GM18499 (cell line): ENCODE results near the gene YJEFN3.

Experiments
- ATAC-seq: cut with Tn5 transposase; IDR thresholded peaks from one replicate; pipeline ENCODE4 v1.9.1; 2021; ENCODE audit warnings: moderate number of reproducible peaks; ENCODE audit not compliant: insufficient read depth, unreplicated experiment

The YJEFN3 gene

DNA sequence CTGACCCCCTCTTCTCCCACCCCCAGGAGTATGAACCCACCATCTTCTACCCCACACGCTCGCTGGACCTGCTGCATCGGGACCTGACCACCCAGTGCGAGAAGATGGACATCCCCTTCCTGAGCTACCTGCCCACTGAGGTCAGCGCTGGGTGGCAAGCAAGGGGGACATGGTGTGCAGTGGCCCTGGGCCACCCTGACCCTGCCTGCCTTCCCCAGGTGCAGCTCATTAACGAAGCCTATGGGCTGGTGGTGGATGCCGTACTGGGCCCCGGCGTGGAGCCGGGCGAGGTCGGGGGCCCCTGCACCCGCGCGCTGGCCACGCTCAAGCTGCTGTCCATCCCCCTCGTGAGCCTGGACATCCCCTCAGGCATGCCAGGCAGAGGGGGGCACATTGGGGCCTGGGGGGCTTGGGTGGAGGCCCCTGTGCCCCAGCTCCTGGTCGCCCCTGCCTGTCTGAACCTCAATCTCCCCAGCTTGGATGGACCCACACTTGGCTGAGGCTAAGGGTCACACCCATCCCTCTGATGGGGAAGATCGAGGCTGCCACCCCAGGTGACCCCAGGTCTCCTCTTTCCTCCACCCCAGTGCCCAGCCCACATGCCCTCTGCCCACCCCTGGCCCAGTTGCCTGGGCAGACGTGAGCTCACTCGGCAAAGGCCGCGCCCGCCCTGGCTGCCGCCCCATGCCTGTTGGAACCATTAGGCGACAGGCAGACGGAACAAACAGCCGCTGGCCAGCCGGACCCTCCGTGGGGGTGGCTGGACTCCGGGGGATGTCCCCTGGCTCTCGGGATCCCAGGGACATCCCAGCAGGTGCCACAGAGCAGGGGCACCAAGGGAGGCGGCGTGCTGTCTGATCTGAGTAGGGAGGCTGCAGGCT, 6.8 kb downstream of the YJEFN3 start:
- no peak for ATAC-seq

DNA sequence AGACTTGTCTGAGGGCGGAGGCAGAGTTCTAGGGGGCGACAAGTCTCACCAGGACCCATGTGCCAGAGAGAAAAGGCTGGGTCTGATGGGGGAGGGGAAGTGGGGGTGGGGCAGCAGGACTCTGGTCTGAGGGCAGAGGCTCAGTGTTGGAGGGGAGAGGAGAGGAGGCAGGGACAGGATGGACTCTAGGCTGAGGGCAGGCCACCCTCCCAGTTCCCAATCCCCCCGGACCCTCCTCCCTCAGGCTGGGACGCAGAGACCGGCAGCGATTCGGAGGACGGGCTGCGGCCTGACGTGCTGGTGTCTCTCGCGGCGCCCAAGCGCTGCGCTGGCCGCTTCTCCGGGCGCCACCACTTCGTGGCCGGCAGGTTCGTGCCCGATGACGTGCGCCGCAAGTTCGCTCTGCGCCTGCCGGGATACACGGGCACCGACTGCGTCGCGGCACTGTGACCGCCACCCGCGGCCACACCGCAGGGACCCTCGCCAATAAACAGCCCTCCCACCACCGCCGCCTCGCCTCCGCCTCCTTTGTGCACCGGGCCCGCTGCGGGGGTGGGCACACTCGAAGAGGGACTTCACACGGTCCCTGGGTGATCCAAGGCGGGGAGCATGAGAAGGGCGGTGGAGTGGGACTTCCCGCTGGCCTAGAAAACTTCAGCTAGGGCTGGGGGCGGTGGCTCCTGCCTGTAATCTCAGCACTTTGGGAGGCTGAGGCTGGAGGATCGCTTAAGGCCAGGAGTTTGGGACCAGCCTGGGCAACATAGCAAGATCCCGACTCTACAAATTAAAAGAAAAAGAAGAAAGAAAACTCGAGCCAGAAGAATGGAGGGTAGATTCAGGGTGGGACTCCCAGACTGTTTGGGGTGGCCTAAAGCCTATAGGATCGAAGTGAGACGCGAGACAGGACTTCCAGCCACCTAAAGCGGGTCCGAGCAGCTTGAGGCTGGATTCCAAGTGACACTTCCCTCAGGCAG, 8.7 kb downstream of the YJEFN3 start:
- ATAC-seq, result no peak

DNA sequence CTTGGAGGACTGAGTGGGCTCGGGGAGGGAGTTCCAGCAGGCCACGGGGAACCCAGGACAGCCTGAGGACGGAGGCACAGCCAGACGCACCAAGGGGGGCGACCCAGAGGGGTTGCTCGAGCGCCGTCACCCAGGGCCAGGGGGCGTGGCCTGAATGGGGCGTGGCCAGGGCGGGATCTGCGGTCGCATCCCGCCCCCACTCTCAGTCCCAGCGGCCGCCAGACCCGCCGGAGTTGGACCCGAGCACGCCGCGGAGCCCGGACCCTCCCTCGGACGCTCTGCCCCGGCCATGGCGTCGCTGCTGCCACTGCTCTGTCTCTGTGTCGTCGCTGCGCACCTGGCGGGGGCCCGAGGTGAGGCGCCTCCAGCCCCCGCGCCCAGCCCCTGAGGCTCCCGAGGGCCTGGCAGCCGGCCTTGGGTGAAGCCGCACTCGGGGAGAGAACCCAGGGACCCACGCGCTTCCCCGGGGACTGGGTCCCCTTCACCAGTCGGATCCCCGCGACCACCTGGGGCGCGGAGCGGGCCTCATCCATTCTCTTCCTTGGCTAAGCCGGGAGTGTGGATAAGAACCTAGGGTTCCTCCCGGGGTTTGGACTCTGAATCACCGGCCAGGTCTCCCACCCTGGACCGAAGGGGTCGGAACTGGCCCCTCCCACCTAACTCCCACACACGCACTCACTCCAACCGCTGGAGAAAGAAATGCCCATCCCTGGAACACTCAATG, 9.5 kb downstream of the YJEFN3 start, which contains the start of gene CILP2:
Gene CILP2 (plus strand): TSS at position 205 of the 724 bp plus-strand sequence. CDS start 85 bp downstream, at position 290.
- no peak for ATAC-seq

DNA sequence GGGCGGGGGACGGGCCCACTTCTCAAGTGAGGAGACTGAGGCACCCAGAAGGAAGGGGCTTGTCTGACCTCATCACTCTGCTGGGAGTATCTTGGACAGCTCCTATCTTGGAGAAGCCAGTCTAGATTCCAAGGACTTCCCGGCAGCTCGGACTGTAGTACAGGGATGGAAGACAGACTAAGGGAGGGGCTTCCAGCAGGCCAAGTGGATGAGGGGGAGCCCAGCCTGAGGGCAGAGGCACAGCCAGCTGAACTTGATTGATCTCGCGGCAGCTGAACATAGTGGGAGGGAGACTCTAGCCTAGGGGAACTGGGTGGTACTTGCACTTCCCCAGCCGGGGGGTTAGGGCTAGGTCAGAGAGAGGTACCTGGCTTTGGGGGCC, 10.1 kb downstream of the YJEFN3 start:
- ATAC-seq, result no peak

DNA sequence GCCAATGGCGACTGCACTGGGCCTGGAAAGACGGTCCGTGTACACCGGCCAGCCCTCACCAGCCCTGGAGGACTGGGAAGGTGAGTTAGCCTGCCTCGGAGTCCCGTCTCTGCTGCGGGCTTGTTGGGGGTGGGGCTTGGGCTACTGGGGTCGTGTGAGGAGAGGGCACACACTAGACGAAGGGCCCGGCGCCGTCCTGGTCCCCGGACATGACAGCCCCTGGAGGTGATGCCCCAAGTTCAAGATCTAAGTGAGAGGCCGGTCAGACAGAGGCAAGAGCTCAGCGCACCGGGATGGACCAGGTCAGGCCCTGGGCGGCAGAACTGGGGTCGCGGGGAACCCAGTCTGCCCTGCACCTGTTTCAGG, 11.0 kb downstream of the YJEFN3 start:
- no peak for ATAC-seq

DNA sequence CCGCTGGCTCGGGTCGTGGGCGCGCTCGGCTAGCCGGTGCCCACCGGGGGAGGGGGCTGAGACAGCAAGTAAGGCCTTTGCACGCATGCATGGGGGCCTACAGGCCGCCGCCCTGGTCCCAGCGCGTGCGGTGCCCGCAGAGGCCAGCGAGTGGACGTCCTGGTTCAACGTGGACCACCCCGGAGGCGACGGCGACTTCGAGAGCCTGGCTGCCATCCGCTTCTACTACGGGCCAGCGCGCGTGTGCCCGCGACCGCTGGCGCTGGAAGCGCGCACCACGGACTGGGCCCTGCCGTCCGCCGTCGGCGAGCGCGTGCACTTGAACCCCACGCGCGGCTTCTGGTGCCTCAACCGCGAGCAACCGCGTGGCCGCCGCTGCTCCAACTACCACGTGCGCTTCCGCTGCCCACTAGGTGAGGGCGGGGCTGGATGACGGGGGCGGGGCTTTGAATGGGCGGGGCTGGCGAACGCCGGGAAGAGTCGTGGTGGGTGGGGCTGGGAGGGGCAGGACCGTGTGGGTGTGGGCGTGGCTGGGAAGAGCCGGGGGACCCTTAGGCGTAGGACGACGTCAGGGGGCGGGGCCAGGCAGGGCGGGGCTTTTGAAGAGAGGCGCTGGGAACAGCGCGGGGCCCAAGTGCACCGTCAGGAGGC, 11.5 kb downstream of the YJEFN3 start:
- no peak for ATAC-seq

DNA sequence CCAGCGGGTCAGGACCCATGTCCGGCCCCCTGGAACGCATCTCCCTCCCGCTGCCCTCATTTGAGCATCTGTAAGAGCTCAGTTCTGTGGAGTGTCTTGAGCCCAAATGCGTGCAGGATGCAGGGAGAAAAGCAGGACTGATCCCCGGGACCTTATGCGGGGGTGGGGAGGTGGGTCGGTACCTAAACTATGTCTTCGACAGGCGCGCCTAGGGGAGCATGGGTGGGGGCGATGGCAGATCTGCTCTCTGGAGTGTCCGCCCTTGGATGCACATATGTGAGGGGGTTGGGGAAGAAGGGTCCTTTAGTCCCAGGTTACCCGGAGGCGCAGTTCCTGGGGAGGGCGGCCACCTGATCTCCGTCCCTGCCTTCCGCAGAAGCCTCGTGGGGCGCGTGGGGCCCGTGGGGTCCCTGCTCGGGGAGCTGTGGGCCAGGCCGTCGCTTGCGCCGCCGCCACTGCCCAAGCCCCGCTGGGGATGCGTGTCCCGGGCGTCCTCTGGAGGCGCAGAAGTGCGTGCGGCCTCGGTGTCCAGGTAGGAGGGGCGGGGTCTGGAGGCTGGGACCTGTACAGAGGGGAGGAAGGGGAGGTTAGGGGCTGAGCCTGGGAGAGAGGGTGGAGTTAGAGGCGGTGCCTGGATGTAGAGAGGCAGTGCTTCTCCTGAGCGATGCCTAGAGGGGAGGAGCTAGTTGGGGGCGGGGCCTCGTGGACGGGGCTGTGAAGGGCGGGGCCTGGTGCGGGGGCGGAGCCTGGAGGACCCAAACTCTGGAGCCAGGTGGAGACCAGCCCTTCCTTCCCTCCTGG, 12.2 kb downstream of the YJEFN3 start:
- ATAC-seq, result no peak

DNA sequence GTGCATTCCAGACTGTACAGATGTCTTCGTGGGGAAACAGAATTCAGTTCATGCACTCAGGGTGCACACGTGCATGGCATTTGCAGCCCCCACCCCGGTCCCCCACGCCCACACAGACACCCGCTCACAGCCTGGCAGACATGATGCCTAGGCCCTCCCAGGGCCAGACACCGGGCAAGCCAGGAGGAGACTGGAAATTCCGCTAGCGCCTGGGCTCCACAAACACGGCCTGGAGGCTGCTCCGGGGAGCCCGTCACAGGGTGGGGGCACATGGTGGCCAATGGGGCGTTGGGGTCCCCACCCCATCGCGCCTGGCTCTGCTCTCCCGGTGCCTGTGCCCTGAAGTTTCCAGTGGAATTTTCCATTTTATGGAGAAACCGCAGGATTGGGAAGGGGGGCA, 12.9 kb downstream of the YJEFN3 start:
- no peak for ATAC-seq

DNA sequence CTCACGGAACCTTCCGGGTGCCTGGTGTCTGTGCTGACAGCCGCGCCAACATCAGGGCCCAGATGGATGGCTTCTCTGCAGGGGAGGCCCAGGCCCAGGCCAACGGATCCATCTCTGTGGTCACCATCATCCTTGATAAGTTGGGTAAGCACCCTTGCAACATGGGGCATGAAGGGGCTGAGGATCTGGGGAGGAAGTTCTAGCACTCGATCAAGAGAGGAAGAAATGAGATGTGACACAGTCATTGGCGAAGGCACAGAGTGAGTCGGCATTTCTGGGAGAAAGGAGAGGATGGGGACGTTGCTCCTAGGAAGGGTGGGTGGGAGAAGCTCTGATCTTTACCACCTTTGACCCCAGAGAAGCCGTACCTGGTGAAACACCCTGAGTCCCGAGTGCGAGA, 13.8 kb downstream of the YJEFN3 start:
- no peak for ATAC-seq

DNA sequence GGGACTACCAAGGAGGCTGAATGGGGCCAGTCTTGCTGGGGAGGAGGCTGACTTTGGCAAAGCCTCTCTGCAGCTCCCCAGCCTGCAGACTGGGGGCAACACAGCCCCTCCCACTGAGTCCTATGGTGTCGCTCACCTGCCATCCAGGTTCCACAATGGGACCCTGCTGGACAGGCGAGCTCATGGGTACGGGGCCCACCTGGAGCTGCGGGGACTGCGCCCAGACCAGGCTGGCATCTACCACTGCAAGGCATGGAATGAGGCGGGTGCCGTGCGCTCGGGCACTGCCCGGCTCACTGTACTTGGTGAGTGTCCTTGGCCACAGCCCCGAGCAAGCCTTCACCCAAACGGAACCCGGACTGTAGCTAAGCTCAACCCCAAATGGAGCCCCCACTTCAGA, 14.4 kb downstream of the YJEFN3 start:
- no peak for ATAC-seq

DNA sequence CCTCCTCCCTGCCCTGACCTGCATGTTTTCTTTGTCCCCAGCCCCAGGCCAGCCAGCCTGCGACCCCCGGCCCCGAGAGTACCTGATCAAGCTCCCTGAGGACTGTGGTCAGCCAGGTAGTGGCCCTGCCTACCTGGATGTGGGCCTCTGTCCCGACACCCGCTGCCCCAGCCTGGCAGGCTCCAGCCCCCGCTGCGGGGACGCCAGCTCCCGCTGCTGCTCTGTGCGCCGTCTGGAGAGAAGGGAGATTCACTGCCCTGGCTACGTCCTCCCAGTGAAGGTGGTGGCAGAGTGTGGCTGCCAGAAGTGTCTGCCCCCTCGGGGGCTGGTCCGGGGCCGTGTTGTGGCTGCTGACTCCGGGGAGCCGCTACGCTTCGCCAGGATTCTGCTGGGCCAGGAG, 14.9 kb downstream of the YJEFN3 start:
- ATAC-seq, result no peak

DNA sequence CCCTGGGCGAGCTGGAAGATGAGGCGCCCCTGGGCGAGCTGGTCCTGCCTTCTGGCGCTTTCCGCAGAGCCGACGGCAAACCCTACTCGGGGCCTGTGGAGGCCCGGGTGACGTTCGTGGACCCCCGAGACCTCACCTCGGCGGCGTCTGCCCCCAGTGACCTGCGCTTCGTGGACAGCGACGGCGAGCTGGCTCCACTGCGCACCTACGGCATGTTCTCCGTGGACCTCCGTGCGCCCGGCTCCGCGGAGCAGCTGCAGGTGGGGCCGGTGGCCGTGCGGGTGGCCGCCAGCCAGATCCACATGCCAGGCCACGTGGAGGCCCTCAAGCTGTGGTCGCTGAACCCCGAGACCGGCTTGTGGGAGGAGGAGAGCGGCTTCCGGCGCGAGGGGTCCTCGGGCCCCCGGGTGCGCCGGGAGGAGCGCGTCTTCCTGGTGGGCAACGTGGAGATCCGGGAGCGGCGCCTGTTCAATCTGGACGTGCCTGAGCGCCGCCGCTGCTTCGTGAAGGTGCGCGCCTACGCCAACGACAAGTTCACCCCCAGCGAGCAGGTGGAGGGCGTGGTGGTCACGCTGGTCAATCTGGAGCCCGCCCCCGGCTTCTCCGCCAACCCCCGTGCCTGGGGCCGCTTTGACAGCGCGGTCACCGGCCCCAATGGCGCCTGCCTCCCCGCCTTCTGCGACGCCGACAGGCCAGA, 15.7 kb downstream of the YJEFN3 start:
- ATAC-seq, result no peak

DNA sequence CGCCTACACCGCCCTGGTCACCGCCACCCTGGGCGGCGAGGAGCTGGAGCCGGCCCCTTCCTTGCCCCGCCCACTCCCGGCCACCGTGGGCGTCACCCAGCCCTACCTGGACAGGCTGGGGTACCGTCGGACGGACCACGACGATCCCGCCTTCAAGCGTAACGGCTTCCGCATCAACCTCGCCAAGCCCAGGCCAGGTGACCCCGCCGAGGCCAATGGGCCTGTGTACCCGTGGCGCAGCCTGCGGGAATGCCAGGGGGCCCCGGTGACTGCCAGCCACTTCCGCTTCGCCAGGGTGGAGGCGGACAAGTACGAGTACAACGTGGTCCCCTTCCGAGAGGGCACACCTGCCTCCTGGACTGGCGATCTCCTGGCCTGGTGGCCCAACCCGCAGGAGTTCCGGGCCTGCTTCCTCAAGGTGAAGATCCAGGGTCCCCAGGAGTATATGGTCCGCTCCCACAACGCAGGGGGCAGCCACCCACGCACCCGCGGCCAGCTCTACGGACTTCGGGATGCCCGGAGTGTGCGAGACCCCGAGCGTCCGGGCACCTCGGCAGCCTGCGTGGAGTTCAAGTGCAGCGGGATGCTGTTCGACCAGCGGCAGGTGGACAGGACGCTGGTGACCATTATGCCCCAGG, 16.4 kb downstream of the YJEFN3 start:
- no peak for ATAC-seq

DNA sequence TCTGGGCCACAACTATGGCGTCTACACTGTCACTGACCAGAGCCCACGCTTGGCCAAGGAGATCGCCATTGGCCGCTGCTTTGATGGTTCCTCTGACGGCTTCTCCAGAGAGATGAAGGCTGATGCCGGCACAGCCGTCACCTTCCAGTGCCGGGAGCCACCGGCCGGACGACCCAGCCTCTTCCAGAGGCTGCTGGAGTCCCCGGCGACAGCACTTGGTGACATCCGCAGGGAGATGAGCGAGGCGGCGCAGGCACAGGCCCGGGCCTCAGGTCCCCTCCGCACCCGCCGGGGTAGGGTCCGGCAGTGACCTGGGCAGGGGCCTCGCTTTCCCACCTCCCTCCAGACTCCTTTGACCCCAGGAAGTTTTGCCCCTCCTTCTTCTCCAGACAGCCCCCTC, 17.0 kb downstream of the YJEFN3 start:
- ATAC-seq, result no peak

DNA sequence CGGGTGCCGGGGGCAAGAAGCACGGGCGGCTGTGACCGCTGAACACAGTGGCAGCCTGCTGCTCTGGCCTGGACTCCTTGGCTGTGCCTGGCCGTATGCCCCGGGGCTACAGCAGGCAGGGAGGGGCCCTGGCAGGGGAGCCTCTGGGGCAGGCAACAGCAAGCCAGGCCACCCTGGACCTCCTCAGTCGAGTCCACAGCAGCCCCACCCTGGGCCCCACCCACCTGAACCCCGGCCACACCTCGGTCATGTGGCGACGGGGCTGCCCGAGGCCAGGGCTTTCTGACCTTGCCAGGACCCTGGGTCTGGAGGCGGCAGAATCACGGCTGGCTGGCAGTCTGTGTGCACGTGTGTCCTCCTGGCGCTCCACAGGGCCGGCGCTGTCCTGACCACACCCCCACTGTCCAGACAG, 18.0 kb downstream of the YJEFN3 start:
- no peak for ATAC-seq

DNA sequence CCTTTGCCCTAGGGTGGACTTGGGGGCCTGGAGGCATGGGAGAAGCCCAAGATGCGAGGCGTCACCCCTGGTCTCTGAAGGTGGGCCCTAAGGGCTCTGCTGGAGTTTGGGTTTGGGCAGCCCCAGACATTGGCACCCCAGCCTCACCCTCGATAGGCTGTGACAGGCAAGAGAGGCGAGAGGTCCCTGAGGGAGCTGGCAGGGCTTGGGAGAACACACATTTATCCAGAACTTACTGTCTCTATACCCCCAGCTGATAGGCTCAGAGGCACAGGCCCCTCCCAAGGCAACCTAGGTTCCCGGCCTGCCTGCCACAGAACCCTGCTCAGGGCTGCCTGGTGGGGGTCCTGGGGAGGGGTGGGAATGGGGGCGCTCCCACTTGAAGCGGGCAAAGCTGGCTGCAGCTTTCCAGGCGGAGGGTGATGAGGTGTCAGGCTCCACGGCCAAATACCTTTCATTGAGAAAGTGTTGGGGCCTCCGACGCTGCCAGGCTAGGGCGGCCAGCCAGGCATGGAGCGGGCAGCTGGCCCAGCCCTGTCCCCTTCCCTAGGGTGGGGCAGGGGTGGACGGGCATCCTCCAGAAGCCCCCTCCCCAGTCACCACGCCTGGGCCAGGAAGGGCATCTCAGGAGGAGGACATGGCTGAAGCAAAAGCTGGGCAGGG, 19.1 kb downstream of the YJEFN3 start:
- no peak for ATAC-seq

DNA sequence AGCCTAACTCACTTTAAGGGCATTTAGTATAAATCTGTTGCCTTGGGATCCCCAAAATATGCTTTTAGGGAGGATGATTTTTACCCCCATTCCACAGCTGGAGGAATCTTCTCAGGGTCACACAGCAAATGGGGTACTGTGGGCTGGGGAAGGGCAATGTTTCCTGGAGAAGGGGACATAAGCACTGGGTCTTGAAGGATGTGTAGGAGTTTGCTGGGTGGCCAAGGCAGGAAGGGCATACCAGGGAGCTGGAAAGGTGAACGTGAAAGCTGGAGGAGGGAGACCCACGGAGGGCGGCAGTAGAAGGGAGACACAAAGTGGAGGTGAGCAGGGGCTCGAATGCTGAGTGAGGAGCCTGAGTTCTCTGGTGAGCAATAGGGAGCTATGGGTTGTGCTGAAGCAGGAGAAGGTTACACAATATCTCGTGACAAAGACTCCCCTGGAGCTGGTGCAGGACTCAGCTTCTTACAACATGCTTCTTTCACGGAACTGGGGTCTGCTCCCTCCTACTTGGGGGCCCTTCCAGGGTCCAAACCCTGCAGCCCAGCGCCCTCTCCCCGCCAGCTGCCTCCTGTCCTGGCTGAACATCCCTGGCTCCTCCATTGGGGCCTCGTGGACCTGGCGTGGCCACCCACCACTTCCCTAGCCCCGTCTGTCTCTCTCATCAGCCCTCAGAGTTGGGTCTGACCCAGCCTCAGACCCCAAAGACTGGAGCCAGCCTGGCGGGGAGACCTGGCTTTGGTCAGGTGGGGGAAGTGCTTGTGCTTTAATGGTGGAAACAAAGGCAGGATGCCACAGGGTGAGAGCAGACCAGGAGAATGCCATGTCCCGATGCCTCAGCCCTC, 20.4 kb downstream of the YJEFN3 start:
- no peak for ATAC-seq
